GM12878 (cell line): Measurements from ENCODE around the gene POR. TPM values are rescaled to one million over a fixed set of nuclear protein-coding genes. Genes with fewer than 3 reads are reported as not detected.
"Not testable (repeated sequence)": the region's sequence is repeated elsewhere in the genome, so short reads cannot be mapped to it uniquely, and the experiment has no call there.

Experiments
- ATAC-seq: fragments of 200-7000 bp; cut with Tn5 transposase; 3 replicates; pipeline ENCODE4 v1.9.1; 2020; ENCODE audit warnings: mild to moderate bottlenecking, moderate library complexity
- BruUV-seq: library from RNA; stranded (reverse); fragments of 400-500 nt; replicated peaks from 2 replicates; lab custom pipeline; 2021; lab: Mats Ljungman, UMichigan
- CTCF ChIA-PET: fragments of 300-600 bp; sonication (Branson Sonifier 250); formaldehyde crosslinking; extraction: SDS; loops from one replicate; lab custom pipeline; 2021; ENCODE audit warnings: inconsistent platforms; lab: Yijun Ruan, JAX
- POLR2A ChIA-PET: fragments of 350-600 bp; formaldehyde crosslinking; extraction: SDS; loops from one replicate; lab custom pipeline; 2021; ENCODE audit warnings: inconsistent platforms; lab: Charles Lee
- RAD21 ChIA-PET: fragments of 300-600 bp; sonication (Branson Sonifier 250); formaldehyde crosslinking; loops from one replicate; lab custom pipeline; 2023; ENCODE audit warnings: antibody characterized with exemption; ENCODE audit not compliant: unreplicated experiment; lab: Charles Lee
- SMC1A ChIA-PET: fragments of 300-600 bp; sonication (Branson Sonifier 250); formaldehyde crosslinking; loops from one replicate; lab custom pipeline; 2023; ENCODE audit not compliant: unreplicated experiment, uncharacterized antibody; lab: Charles Lee
- DNase-seq: peaks from one replicate; pipeline ENCODE4 v3.0.0-alpha.2; 2011; ENCODE audit warnings: low read depth, low spot score
- FAIRE-seq: peaks from 3 replicates; lab custom pipeline; 2011; peaks lifted over from hg19 to GRCh38; lab: Jason Lieb, UNC
- H2AFZ ChIP-seq: 2 replicates; pipeline ENCODE4 v1.6.0; 2011; ENCODE audit warnings: low read depth, low read length, control low read depth; ENCODE audit not compliant: control insufficient read depth
- H3K27ac ChIP-seq: 2 replicates; pipeline ENCODE4 v1.5.1; 2011; ENCODE audit warnings: control low read depth; ENCODE audit not compliant: control insufficient read depth, insufficient read depth
- H3K27me3 ChIP-seq, 2 experiments: replicated peaks in 1 of 2; 2 replicates each; pipeline versions ENCODE4 v1.6.0 to v1.6.1; 2011; ENCODE audit warnings: low read length in 1 of 2; ENCODE audit not compliant: control insufficient read depth in 2 of 2, insufficient read depth in 2 of 2
- H3K36me3 ChIP-seq, 2 experiments: 2 replicates each; pipeline ENCODE4 v1.5.1; 2011; ENCODE audit warnings: low read length in 1 of 2; ENCODE audit not compliant: control insufficient read depth in 2 of 2, insufficient read depth in 2 of 2
- H3K4me1 ChIP-seq: 2 replicates; pipeline ENCODE4 v1.6.1; 2011; ENCODE audit warnings: mild to moderate bottlenecking, low read length, moderate library complexity, mixed read lengths; ENCODE audit not compliant: control insufficient read depth, insufficient read depth
- H3K4me2 ChIP-seq: 2 replicates; pipeline ENCODE4 v1.6.0; 2011; ENCODE audit warnings: control low read depth; ENCODE audit not compliant: control insufficient read depth, insufficient read depth
- H3K4me3 ChIP-seq: fragments of 200-600 bp; sonication (generic); 2 replicates; pipeline ENCODE4 v1.5.1; 2016
- H3K79me2 ChIP-seq: 2 replicates; pipeline ENCODE4 v1.6.0; 2011; ENCODE audit warnings: low read length; ENCODE audit not compliant: control insufficient read depth, insufficient read depth
- H3K9ac ChIP-seq: 2 replicates; pipeline ENCODE4 v1.8.0; 2011; ENCODE audit warnings: low read length, control low read depth, mixed read lengths; ENCODE audit not compliant: control insufficient read depth, insufficient read depth
- H3K9me3 ChIP-seq: replicated peaks from 3 replicates; pipeline ENCODE4 v1.5.1; 2011; ENCODE audit warnings: mild to moderate bottlenecking, low read length; ENCODE audit not compliant: control insufficient read depth, insufficient read depth
- H4K20me1 ChIP-seq: 2 replicates; pipeline ENCODE4 v1.6.0; 2011; ENCODE audit not compliant: control insufficient read depth, insufficient read depth
- WGBS: methylation state at CpG from one replicate; pipeline ENCODE4 v1.1.6; 2016; ENCODE audit warnings: low lambda C conversion rate; ENCODE audit not compliant: insufficient replicate concordance, insufficient coverage; ENCODE audit errors: missing lambda C conversion rate; 5-methylcytosine and 5-hydroxymethylcytosine counted together
- in situ Hi-C: fragments of 300-500 bp; cut with MboI; formaldehyde crosslinking; loops from 9 replicates; pipeline ENCODE4 v1.14.3; 2018; ENCODE audit warnings: mixed read lengths
- intact Hi-C: fragments of 100-400 bp; cut with micrococcal nuclease; formaldehyde crosslinking; loops from one replicate; pipeline ENCODE4 v1.14.2; 2022; ENCODE audit not compliant: unreplicated experiment
- polyA plus RNA-seq, 11 experiments: library from polyadenylated mRNA; depleted of rRNA in 4 of 11; unstranded in 6 of 11; stranded (reverse) in 5 of 11; fragments of >200 nt; fragmentation: Nextera tagmentation in 4 of 11; fragmentation: Illumina TruSeq in 1 of 11; extraction: Ambion mirVana in 4 of 11; extraction: Trizol in 1 of 11; gene quantifications; 1 replicate in 1 of 11; 2 replicates in 10 of 11; pipeline versions ENCODE4 v1.2.1 to v1.2.3, GENCODE V29; 2011 to 2016; ENCODE audit warnings: inconsistent platforms in 2 of 11, missing spikeins in 2 of 11, low read depth in 1 of 11
- total RNA-seq, 4 experiments: library from RNA; depleted of rRNA in 3 of 4; stranded (reverse); fragments of >200 nt in 3 of 4; fragmentation: Illumina TruSeq in 1 of 4; extraction: Trizol in 1 of 4; gene quantifications; 2 replicates each; pipeline versions ENCODE4 v1.2.1 to v1.2.3, GENCODE V29; 2013 to 2021
- TF ChIP-seq, protein P1 (sequence below): IDR thresholded peaks from 2 replicates; pipeline ENCODE4 v1.6.1; 2012; ENCODE audit warnings: low read depth, low read length, improper control_type of control experiment

POR gene
- total and polyA plus RNA-seq, 10 of the 15 experiments (the other 5 are each of a cell fraction or from before 2014, with no cell fraction given): 2.2 to 75.8 (median 35.9) TPM

DNA sequence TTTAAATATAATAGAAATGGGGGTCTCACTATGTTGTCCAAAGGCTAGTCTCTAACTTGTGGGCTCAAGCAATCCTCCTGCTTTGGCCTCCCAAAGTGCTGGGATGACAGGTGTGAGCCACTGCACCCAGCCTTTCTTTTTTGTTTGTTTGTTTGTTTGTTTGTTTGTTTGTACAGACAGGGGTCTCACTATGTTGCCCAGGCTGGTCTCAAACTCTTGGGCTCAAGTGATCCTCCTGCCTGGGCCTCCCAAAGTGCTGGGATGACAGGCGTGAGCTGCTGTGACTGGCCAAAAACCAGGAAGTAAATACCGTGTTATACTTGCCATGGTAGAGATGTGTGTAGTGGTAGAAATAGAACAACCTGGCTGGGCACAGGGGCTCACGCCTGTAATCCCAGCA lies 40.8 kb upstream of the POR start:
- BruUV-seq, in situ Hi-C loops, H3K27ac ChIP-seq, H2AFZ ChIP-seq, POLR2A ChIA-PET, H3K4me2 ChIP-seq, DNase-seq, FAIRE-seq, H3K27me3 ChIP-seq, H4K20me1 ChIP-seq, H3K36me3 ChIP-seq, intact Hi-C loops, H3K79me2 ChIP-seq, H3K4me1 ChIP-seq, ATAC-seq, H3K9me3 ChIP-seq, H3K4me3 ChIP-seq, H3K9ac ChIP-seq: not testable (repeated sequence)
- ChIA-PET RAD21 (interaction anchor here (1.2 kb wide), 1 partner anchor 42 kb away, joined by 3 read pairs; no protein-coding TSS in a partner anchor), SMC1A (interaction anchor here (0.5 to 1.4 kb wide), 3 partner anchors 10 to 178 kb away, joined by 4 to 5 read pairs (median 4); no protein-coding TSS in a partner anchor), CTCF (interaction anchor here (0.6 to 2.4 kb wide), 3 partner anchors 8 to 461 kb away, joined by 3 to 11 read pairs (median 4); no protein-coding TSS in a partner anchor)
- 50% methylated on average over 3 of the region's 3 CpGs for WGBS

DNA sequence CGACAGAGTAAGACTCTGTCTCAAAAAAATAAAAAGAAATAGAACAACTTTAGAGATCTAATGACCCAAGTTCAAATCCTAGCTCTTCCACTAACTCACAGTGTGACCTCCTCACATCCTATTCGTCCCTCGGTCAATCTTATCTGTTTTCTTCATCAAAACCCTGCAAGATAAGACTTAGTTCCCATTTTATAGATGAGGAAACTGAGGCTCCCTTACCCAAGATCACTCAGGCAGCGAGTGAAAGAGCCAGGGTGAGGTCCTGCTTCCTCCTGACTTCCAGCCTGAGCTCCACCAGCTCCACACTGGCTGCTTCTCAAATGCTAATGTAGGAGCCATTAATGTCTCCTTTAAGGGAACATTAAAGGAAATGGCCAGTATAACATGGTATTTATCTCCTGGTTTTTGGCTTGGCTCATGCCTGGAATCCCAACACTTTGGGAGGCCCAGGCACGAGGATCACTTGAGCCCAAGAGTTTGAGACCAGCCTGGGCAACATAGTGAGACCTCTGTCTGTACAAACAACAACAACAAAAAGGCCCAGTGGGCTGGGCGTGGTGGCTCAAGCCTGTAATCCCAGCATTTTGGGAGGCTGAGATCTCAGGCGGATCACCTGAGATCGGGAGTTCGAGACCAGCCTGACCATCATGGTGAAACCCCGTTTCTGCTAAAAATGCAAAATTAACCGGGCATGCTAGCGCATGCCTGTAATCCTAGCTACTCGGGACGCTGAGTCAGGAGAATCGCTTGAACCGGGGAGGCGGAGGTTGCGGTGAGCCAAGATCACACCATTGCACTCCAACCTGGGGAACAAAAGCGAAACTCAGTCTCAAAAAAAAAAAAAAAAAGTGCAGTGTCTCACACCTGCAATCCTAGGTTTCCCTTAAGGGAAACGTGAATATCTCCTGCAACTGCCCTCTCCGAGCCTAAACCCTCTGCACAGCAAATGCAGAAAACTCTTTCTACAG lies 39.6 kb upstream of the POR start:
- ATAC-seq (no peak), DNase-seq (no peak), FAIRE-seq (no peak)
- Histone ChIP-seq H3K4me1 (peaks cover 4% of the 10 kb centered on the region; the same call in 1 of the 2 replicates), H2AFZ (no peak overlapping the region), H3K36me3 (no peaks in the 10 kb centered on the region), H3K27me3 (no peaks in the 10 kb centered on the region), H3K9ac (no peak overlapping the region), H3K9me3 (no peaks in the 10 kb centered on the region), H3K4me2 (no peak overlapping the region), H3K27ac (no peak overlapping the region), H3K4me3 (no peak overlapping the region), H4K20me1 (no peaks in the 10 kb centered on the region), H3K79me2 (peaks cover 13% of the 10 kb centered on the region)
- BruUV-seq: no TSS peak
- ChIA-PET POLR2A (interaction anchor here (0.7 kb wide), 1 partner anchor 493 kb away, joined by 5 read pairs; no protein-coding TSS in a partner anchor), SMC1A (interaction anchor here (1.4 kb wide), 1 partner anchor 145 kb away, joined by 4 read pairs; no protein-coding TSS in a partner anchor), CTCF (interaction anchor here (1.2 to 2.4 kb wide), 3 partner anchors 8 to 144 kb away, joined by 3 to 11 read pairs (median 7); no protein-coding TSS in a partner anchor), RAD21 (interaction anchor here (0.7 to 1.3 kb wide), 3 partner anchors 11 to 173 kb away, joined by 3 to 5 read pairs (median 3); no protein-coding TSS in a partner anchor)
- 82% methylated on average over 21 of the region's 21 CpGs for WGBS
- TF ChIP-seq, protein P1, sequence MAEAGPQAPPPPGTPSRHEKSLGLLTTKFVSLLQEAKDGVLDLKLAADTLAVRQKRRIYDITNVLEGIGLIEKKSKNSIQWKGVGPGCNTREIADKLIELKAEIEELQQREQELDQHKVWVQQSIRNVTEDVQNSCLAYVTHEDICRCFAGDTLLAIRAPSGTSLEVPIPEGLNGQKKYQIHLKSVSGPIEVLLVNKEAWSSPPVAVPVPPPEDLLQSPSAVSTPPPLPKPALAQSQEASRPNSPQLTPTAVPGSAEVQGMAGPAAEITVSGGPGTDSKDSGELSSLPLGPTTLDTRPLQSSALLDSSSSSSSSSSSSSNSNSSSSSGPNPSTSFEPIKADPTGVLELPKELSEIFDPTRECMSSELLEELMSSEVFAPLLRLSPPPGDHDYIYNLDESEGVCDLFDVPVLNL: no peak
- intact Hi-C loops: no loop called here
- in situ Hi-C loops: no loop called here
